GM12878 (cell line): ENCODE measurements around the gene NPNT. TPM values are rescaled to one million over a fixed set of nuclear protein-coding genes. Genes with fewer than 3 reads are reported as not detected.

ENCODE experiments used
- ATAC-seq: fragments of 200-7000 bp; cut with Tn5 transposase; 3 replicates; pipeline ENCODE4 v1.9.1; 2020; ENCODE audit warnings: mild to moderate bottlenecking, moderate library complexity
- BruUV-seq: library from RNA; stranded (reverse); fragments of 400-500 nt; replicated peaks from 2 replicates; lab custom pipeline; 2021; lab: Mats Ljungman, UMichigan
- CTCF ChIA-PET: fragments of 300-600 bp; sonication (Branson Sonifier 250); formaldehyde crosslinking; extraction: SDS; loops from one replicate; lab custom pipeline; 2021; ENCODE audit warnings: inconsistent platforms; lab: Yijun Ruan, JAX
- POLR2A ChIA-PET: fragments of 350-600 bp; formaldehyde crosslinking; extraction: SDS; loops from one replicate; lab custom pipeline; 2021; ENCODE audit warnings: inconsistent platforms; lab: Charles Lee
- RAD21 ChIA-PET: fragments of 300-600 bp; sonication (Branson Sonifier 250); formaldehyde crosslinking; loops from one replicate; lab custom pipeline; 2023; ENCODE audit warnings: antibody characterized with exemption; ENCODE audit not compliant: unreplicated experiment; lab: Charles Lee
- SMC1A ChIA-PET: fragments of 300-600 bp; sonication (Branson Sonifier 250); formaldehyde crosslinking; loops from one replicate; lab custom pipeline; 2023; ENCODE audit not compliant: unreplicated experiment, uncharacterized antibody; lab: Charles Lee
- DNase-seq: peaks from one replicate; pipeline ENCODE4 v3.0.0-alpha.2; 2011; ENCODE audit warnings: low read depth, low spot score
- FAIRE-seq: peaks from 3 replicates; lab custom pipeline; 2011; peaks lifted over from hg19 to GRCh38; lab: Jason Lieb, UNC
- H2AFZ ChIP-seq: 2 replicates; pipeline ENCODE4 v1.6.0; 2011; ENCODE audit warnings: low read depth, low read length, control low read depth; ENCODE audit not compliant: control insufficient read depth
- H3K27ac ChIP-seq: 2 replicates; pipeline ENCODE4 v1.5.1; 2011; ENCODE audit warnings: control low read depth; ENCODE audit not compliant: control insufficient read depth, insufficient read depth
- H3K27me3 ChIP-seq, 2 experiments: replicated peaks in 1 of 2; 2 replicates each; pipeline versions ENCODE4 v1.6.0 to v1.6.1; 2011; ENCODE audit warnings: low read length in 1 of 2; ENCODE audit not compliant: control insufficient read depth in 2 of 2, insufficient read depth in 2 of 2
- H3K36me3 ChIP-seq, 2 experiments: 2 replicates each; pipeline ENCODE4 v1.5.1; 2011; ENCODE audit warnings: low read length in 1 of 2; ENCODE audit not compliant: control insufficient read depth in 2 of 2, insufficient read depth in 2 of 2
- H3K4me1 ChIP-seq: 2 replicates; pipeline ENCODE4 v1.6.1; 2011; ENCODE audit warnings: mild to moderate bottlenecking, low read length, moderate library complexity, mixed read lengths; ENCODE audit not compliant: control insufficient read depth, insufficient read depth
- H3K4me2 ChIP-seq: 2 replicates; pipeline ENCODE4 v1.6.0; 2011; ENCODE audit warnings: control low read depth; ENCODE audit not compliant: control insufficient read depth, insufficient read depth
- H3K4me3 ChIP-seq: fragments of 200-600 bp; sonication (generic); 2 replicates; pipeline ENCODE4 v1.5.1; 2016
- H3K79me2 ChIP-seq: 2 replicates; pipeline ENCODE4 v1.6.0; 2011; ENCODE audit warnings: low read length; ENCODE audit not compliant: control insufficient read depth, insufficient read depth
- H3K9ac ChIP-seq: 2 replicates; pipeline ENCODE4 v1.8.0; 2011; ENCODE audit warnings: low read length, control low read depth, mixed read lengths; ENCODE audit not compliant: control insufficient read depth, insufficient read depth
- H3K9me3 ChIP-seq: replicated peaks from 3 replicates; pipeline ENCODE4 v1.5.1; 2011; ENCODE audit warnings: mild to moderate bottlenecking, low read length; ENCODE audit not compliant: control insufficient read depth, insufficient read depth
- H4K20me1 ChIP-seq: 2 replicates; pipeline ENCODE4 v1.6.0; 2011; ENCODE audit not compliant: control insufficient read depth, insufficient read depth
- CEBPB ChIP-seq, 2 experiments: fragments of 150-350 bp in 1 of 2; IDR thresholded peaks; 2 replicates each; pipeline ENCODE4 v1.6.1; 2012 to 2014; ENCODE audit warnings: low read depth in 2 of 2, low read length in 2 of 2, borderline replicate concordance in 1 of 2, inconsistent platforms in 1 of 2
- HSF1 ChIP-seq: fragments of 150-350 bp; IDR thresholded peaks from 2 replicates; pipeline ENCODE4 v1.6.1; 2014; ENCODE audit warnings: mild to moderate bottlenecking, low read depth, low read length
- MYC ChIP-seq: IDR thresholded peaks from 2 replicates; pipeline ENCODE4 v1.6.1; 2011; ENCODE audit warnings: mild to moderate bottlenecking, low read length, moderate library complexity, inconsistent platforms; ENCODE audit not compliant: insufficient read depth, insufficient replicate concordance, insufficient read length, severe bottlenecking
- RUNX3 ChIP-seq: IDR thresholded peaks from 2 replicates; pipeline ENCODE4 v1.6.1; 2012; ENCODE audit warnings: low read length, inconsistent platforms
- ZNF592 ChIP-seq: fragments of 450-650 bp; IDR thresholded peaks from 2 replicates; pipeline ENCODE4 v1.6.1; 2017; ENCODE audit warnings: mild to moderate bottlenecking, moderate library complexity
- WGBS: methylation state at CpG from one replicate; pipeline ENCODE4 v1.1.6; 2016; ENCODE audit warnings: low lambda C conversion rate; ENCODE audit not compliant: insufficient replicate concordance, insufficient coverage; ENCODE audit errors: missing lambda C conversion rate; 5-methylcytosine and 5-hydroxymethylcytosine counted together
- in situ Hi-C: fragments of 300-500 bp; cut with MboI; formaldehyde crosslinking; loops from 9 replicates; pipeline ENCODE4 v1.14.3; 2018; ENCODE audit warnings: mixed read lengths
- intact Hi-C: fragments of 100-400 bp; cut with micrococcal nuclease; formaldehyde crosslinking; loops from one replicate; pipeline ENCODE4 v1.14.2; 2022; ENCODE audit not compliant: unreplicated experiment
- polyA plus RNA-seq, 11 experiments: library from polyadenylated mRNA; depleted of rRNA in 4 of 11; unstranded in 6 of 11; stranded (reverse) in 5 of 11; fragments of >200 nt; fragmentation: Nextera tagmentation in 4 of 11; fragmentation: Illumina TruSeq in 1 of 11; extraction: Ambion mirVana in 4 of 11; extraction: Trizol in 1 of 11; gene quantifications; 1 replicate in 1 of 11; 2 replicates in 10 of 11; pipeline versions ENCODE4 v1.2.1 to v1.2.3, GENCODE V29; 2011 to 2016; ENCODE audit warnings: inconsistent platforms in 2 of 11, missing spikeins in 2 of 11, low read depth in 1 of 11
- total RNA-seq, 4 experiments: library from RNA; depleted of rRNA in 3 of 4; stranded (reverse); fragments of >200 nt in 3 of 4; fragmentation: Illumina TruSeq in 1 of 4; extraction: Trizol in 1 of 4; gene quantifications; 2 replicates each; pipeline versions ENCODE4 v1.2.1 to v1.2.3, GENCODE V29; 2013 to 2021

NPNT gene
- total and polyA plus RNA-seq, 10 of the 15 experiments (the other 5 are each of a cell fraction or from before 2014, with no cell fraction given), result 0.18 to 70.5 (median 54.1) TPM

- no peaks in the 10 kb centered on the region for H4K20me1 ChIP-seq
- in situ Hi-C loops (no loop called here), intact Hi-C loops (no loop called here)
- ChIA-PET CTCF (interaction anchor here (0.5 kb wide), 1 partner anchor 8 kb away, joined by 4 read pairs; no protein-coding TSS in a partner anchor), POLR2A (no interaction called here), SMC1A (no interaction called here), RAD21 (no interaction called here)
- H3K27ac ChIP-seq, result no peak overlapping the region
- H3K4me3 ChIP-seq, result no peak overlapping the region
- H3K79me2 ChIP-seq, result no peaks in the 10 kb centered on the region
- ATAC-seq (no peak), DNase-seq (no peak), FAIRE-seq (no peak)
- H3K27me3 ChIP-seq, result no peaks in the 10 kb centered on the region
- no TSS peak for BruUV-seq
- no peak overlapping the region for H2AFZ ChIP-seq
- no peak overlapping the region for H3K4me2 ChIP-seq
- TF ChIP-seq ZNF592 (no peak), MYC (no peak)
- WGBS, result 77% methylated on average over 5 of the region's 5 CpGs
- H3K9me3 ChIP-seq, result no peaks in the 10 kb centered on the region; the same call in 2 of the 3 replicates
- H3K4me1 ChIP-seq, result no peaks in the 10 kb centered on the region
- no peaks in the 10 kb centered on the region; a peak in 1 of 4 replicates for H3K36me3 ChIP-seq
- H3K9ac ChIP-seq, result no peak overlapping the region
Observed at GRCh38 chr4:105950701-105951100, 55.4 kb downstream of the NPNT start.

GRCh38 chr4:105951198-105951597 lies 55.9 kb downstream of the NPNT start:
- no TSS peak for BruUV-seq
- CTCF ChIA-PET, result no interaction called here
- in situ Hi-C loops, result no loop called here

More at GRCh38 chr4:105951198-105951597, 55.9 kb downstream of the NPNT start:
- ATAC-seq, result no peak
- Histone ChIP-seq H3K4me2 (no peak overlapping the region), H3K27ac (no peak overlapping the region), H4K20me1 (no peaks in the 10 kb centered on the region), H3K9ac (no peak overlapping the region), H3K79me2 (no peaks in the 10 kb centered on the region), H3K27me3 (no peaks in the 10 kb centered on the region), H3K4me3 (no peak overlapping the region), H3K4me1 (no peaks in the 10 kb centered on the region), H3K36me3 (no peaks in the 10 kb centered on the region; a peak in 1 of 4 replicates), H2AFZ (no peak overlapping the region), H3K9me3 (no peaks in the 10 kb centered on the region; the same call in 2 of the 3 replicates)
- ChIA-PET SMC1A (no interaction called here), RAD21 (no interaction called here), POLR2A (no interaction called here)
- no peak for DNase-seq
- TF ChIP-seq RUNX3 (peak; percentile 46), HSF1 (no peak), CEBPB (IDR thresholded peaks at IDR 0.05; ENCODE audit: borderline replicate concordance in 1 of 2, low read depth in 2 of 2, low read length in 2 of 2) (peak in 1 of 2 experiments; percentile 38; a peak in 1 of 4 replicates)
- 16% methylated on average over 3 of the region's 3 CpGs for WGBS
- intact Hi-C loops, result no loop called here
- FAIRE-seq, result no peak
